ENCODE data around the gene GPRASP2.
"Not testable (repeated sequence)": the region's sequence is repeated elsewhere in the genome, so short reads cannot be mapped to it uniquely, and the experiment has no call there.

The GPRASP2 gene

DNA sequence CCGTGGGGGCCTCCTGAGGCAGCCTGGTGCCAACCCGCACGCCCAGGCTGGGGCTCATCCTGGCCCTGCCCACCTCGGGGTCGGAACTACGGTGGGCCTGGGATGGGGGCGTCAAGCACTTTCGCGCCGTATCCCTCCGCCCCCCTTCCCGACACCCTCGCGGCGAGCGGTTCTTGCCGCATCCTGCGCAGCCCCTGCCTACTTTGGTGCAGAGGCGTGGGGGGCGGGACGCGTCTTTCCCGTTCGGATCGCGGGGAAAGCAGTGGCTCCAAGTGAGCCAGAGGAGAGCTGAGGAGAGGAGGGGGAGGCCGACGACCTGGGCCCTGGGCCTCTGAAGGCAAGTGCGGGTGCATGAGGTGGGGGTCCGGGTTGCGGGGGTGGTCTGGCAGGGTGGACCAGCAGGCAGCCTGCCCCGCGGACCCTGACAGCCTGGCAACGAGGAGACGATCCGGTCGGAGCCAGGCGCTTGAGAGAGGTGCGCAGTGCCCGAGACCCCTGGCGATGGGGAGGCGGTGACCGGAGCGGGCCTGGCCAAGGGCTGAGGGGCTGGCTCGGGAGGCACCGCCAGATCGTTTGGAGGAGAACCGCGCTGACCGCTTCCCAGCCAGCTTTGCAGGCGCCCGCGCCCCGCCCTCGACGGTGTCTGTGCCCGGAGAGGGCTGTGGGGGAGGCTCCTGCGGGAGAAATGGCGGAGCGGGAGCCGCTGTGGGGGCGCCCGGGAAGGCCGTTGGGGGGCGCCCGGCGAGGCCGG is at the start of gene GPRASP2:
TSS of gene GPRASP2 (plus strand) at position 233 of the 751 bp plus-strand sequence. CDS start 2,422 bp downstream, outside the sequence.
- DNase-seq, result peak; percentile 37

DNA sequence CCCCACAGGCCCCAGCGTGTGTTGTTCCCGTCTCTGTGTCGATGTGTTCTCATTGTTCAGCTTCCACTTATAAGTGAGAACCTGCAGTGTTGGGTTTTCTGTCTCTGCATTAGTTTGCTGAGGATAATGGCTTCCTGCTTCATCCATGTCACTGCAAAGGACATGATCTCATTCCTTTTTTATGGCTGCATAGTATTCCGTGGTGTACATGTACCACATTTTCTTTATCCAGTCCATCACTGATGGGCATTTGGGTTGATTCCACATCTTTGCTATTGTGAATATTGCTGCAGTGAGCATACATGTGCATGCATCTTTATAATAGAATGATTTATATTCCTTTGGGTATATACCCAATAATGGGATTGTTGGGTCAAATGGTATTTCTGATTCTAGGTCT is 48.4 kb upstream of the GPRASP2 start:
- not testable (repeated sequence) for DNase-seq

DNA sequence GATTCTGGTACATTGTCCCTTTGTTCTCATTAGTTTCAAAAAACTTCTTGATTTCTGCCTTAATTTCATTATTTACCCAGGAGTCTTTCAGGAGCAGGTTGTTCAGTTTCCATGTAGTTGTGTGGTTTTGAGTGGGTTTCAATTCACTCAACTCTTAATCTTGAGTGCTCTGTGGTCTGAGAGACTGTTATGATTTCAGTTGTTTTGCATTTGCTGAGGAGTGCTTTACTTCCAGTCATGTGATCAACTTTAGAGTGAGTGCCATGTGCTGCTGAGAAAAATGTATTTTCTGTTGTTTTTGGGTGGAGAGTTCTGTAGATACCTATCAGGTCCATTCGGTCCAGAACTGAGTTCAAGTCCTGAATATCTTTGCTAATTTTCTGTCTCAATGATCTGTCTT is 45.2 kb upstream of the GPRASP2 start:
- not testable (repeated sequence) for DNase-seq

DNA sequence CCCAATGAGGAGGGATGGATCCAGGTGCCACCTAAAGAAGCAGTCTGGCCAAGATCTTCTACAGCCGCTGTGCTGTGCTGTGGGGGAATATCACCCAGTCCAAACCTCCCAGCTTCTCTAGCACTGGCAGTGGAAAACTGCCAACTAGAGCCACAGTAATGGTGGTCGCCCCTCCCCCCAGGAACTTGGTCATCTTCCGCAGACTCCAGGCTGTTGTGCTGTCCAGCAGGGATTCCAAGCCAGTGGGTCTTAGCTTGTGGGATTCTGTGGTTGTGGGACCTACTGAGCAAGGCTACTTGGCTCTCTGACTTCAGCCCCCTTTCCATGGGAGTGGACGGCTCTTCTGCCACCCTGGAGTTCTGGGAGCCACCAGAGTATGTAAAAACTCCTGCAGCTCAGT is 42.7 kb upstream of the GPRASP2 start:
- no peak for DNase-seq

GRCh38 chrX:102672856-102673255 is 39.4 kb upstream of the GPRASP2 start:
- no peak for DNase-seq

DNA sequence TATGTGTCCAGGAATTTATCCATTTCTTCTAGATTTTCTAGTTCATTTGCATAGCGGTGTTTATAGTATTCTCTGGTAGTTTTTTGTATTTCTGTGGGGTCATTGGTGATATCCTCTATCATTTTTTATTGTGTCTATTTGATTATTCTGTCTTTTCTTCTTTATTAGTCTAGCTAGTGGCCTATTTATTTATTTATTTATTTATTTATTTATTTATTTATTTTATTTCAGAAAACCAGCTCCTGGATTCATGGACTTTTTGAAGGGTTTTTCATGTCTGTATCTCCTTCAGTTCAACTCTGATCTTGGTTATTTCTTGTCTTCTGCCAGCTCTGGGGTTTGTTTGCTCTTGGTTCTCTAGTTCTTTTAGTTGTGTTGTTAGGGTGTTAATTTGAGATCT is 34.8 kb upstream of the GPRASP2 start:
- DNase-seq, result not testable (repeated sequence)

GRCh38 chrX:102684772-102685520 is 27.3 kb upstream of the GPRASP2 start:
- no peak for DNase-seq

- DNase-seq, result no peak
These were observed 17.5 kb upstream of the GPRASP2 start for GRCh38 chrX:102694749-102695148.

GRCh38 chrX:102696306-102696705 is 15.9 kb upstream of the GPRASP2 start:
- no peak for DNase-seq

- no peak for DNase-seq
These were observed 14.8 kb upstream of the GPRASP2 start for GRCh38 chrX:102697494-102697893.

GRCh38 chrX:102708900-102709299 is 3.3 kb upstream of the GPRASP2 start:
- no peak for DNase-seq

DNA sequence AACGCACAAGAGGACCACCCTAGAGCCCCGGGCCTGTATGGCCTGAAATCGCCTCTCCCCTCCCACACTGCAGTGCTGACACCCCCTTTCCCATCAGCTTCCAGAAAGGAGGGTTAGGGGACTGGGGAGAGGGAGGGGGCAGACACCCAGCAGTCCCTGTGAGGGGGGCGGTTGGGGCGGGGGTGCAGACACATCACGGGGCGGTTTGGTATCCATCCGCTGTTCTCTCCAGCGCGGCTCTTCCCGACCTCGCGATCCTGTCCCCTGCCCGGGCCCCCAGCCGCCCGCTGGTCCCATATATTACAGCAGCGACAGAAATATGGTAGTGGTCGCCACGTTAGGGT is 404 bp upstream of the GPRASP2 start:
- DNase-seq, result no peak

DNA sequence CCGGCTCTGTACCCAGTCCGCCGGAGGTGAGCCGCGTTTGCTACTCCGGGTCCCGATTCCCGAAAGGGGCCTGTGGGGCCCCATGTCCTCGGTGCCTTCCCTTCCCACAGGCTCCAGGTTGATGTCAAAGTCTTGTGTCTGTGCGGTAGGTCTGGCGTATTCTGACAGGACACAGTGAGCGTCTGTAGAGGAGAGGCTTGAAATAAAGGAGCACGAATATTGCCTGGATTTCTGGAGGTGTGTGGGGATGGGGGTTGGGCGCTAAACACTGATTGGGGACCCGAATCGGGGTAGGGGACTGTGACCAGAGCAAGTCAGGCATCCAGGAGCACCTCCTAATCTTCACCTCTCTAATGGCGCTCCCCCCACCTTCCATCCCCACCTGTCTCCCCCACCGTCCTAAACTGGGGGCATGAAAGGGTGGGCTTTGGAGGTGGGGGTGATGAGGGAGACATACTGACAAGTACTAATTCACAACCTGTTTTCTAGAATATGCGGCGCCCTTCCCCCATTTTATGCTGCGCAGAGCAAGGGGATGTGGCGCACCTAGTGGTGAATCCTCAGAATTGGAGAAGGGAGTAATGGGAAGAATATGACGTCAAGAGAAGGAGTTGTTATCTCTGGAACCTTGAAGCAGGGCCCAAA is 855 bp downstream of the GPRASP2 start:
- peak; percentile 46 for DNase-seq

DNA sequence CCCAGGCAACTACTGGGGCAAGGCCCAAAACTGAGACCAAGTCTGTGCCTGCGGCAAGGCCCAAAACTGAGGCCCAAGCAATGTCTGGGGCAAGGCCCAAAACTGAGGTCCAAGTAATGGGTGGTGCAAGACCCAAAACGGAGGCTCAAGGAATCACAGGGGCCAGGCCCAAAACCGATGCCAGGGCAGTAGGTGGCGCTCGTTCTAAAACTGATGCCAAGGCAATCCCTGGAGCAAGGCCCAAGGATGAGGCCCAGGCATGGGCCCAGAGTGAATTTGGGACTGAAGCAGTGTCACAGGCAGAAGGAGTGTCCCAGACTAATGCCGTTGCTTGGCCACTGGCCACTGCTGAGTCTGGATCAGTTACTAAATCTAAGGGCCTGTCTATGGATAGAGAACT is 2.7 kb downstream of the GPRASP2 start:
- no peak for DNase-seq

GRCh38 chrX:102715967-102716366 is 3.7 kb downstream of the GPRASP2 start:
- DNase-seq, result no peak

DNA sequence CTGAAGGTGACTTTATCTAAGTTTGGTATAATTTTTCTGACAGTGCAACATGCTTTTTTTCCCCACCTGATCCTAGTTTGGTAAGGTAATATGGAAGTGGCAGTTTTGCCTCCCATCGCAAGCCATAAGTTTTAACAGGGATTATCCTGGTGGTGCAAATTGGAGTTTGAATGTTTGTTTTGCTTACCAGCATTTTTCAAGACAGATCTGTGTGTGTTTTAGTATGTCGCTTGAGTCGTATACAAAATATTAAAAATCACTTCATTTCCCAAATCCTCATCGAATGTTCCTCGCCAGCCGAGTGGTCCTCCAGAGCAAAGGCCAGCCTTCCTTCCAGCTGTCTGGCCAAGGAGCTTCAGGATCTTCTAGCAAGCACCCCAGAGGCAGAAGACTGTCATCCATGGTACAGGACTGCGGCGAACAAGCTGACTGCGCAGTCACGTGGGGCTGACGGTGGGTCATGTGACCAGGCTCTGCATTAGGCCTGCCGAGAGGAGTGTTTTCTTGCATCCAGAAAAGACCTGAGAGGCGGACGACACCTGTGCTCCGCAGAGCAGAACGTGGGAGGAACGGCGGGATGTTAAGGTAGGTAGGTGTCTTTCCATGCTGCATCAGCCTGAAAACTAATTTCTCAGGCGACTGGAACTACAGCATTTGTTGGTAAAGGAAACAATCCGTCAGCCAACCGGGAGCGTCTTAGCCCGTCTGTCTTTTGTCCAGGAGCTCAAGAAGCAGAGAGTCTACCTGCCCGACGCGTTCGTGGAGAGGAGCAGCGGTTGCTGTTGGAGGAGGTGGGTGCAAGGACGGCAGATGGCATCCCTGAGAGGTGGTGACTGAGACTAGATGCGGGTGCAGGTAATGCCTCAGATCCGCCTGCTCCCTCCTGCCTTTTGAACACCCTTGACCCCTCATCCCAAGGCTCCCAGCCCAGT is 8.3 kb downstream of the GPRASP2 start, which contains the start of gene GPRASP3:
TSS of gene GPRASP3 (plus strand) at position 507 of the 932 bp plus-strand sequence. CDS start 28,253 bp downstream, outside the sequence.
- peak; percentile 73 for DNase-seq

- not testable (repeated sequence) for DNase-seq
These were observed 8.9 kb downstream of the GPRASP2 start for GRCh38 chrX:102721169-102721506.

- no peak for DNase-seq
These were observed 11.2 kb downstream of the GPRASP2 start for GRCh38 chrX:102723456-102723855.

- DNase-seq, result no peak
These were observed 15.5 kb downstream of the GPRASP2 start for GRCh38 chrX:102727761-102728160.

GRCh38 chrX:102728646-102729045 is 16.4 kb downstream of the GPRASP2 start:
- no peak for DNase-seq

- no peak for DNase-seq
These were observed 27.4 kb downstream of the GPRASP2 start for GRCh38 chrX:102739657-102740056.

- no peak for DNase-seq
These were observed 32.1 kb downstream of the GPRASP2 start for GRCh38 chrX:102744307-102744706.

- no peak for DNase-seq
These were observed 33.2 kb downstream of the GPRASP2 start for GRCh38 chrX:102745513-102745856.

All from CD4-positive, alpha-beta T cell treated with Interleukin-6 for 4 hours (primary cell).